SU-DHL-6 (cell line): ENCODE results near the gene ZNF532.

Experiments
- EZH2phosphoT487 ChIP-seq: fragments of 200-600 bp; sonication (generic), shearing (Covaris generic); conservative IDR thresholded peaks from 2 replicates; pipeline ENCODE4 v1.6.1; 2018; ENCODE audit warnings: mild to moderate bottlenecking, antibody characterized with exemption, low read length, moderate library complexity, mixed read lengths
- TF ChIP-seq, protein P1 (sequence below): fragments of 200-600 bp; sonication (generic); IDR thresholded peaks from one replicate; pipeline ENCODE4 v1.5.1; 2017; ENCODE audit warnings: antibody characterized with exemption, mild to moderate bottlenecking, low read length, moderate library complexity; ENCODE audit not compliant: insufficient read depth, poor library complexity, severe bottlenecking

GRCh38 chr18:59008302-59008974, 143.8 kb downstream of the ZNF532 start:
- TF ChIP-seq, protein P1, sequence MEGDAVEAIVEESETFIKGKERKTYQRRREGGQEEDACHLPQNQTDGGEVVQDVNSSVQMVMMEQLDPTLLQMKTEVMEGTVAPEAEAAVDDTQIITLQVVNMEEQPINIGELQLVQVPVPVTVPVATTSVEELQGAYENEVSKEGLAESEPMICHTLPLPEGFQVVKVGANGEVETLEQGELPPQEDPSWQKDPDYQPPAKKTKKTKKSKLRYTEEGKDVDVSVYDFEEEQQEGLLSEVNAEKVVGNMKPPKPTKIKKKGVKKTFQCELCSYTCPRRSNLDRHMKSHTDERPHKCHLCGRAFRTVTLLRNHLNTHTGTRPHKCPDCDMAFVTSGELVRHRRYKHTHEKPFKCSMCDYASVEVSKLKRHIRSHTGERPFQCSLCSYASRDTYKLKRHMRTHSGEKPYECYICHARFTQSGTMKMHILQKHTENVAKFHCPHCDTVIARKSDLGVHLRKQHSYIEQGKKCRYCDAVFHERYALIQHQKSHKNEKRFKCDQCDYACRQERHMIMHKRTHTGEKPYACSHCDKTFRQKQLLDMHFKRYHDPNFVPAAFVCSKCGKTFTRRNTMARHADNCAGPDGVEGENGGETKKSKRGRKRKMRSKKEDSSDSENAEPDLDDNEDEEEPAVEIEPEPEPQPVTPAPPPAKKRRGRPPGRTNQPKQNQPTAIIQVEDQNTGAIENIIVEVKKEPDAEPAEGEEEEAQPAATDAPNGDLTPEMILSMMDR, result no peak
- TF ChIP-seq EZH2phosphoT487, result no peak
